Lung microvascular endothelial cell (primary cell): ENCODE data around the gene SLC26A11. TPM values are rescaled to one million over a fixed set of nuclear protein-coding genes. Genes with fewer than 3 reads are reported as not detected.

Source experiments
- DNase-seq, 2 donors: peaks; one replicate each; pipeline versions ENCODE4 v3.0.0 to v3.0.0-alpha.2; 2010; ENCODE audit warnings: low read depth in 2 of 2
- total RNA-seq: library from RNA; depleted of rRNA; stranded (reverse); fragments of >200 nt; gene quantifications from 2 replicates; pipeline ENCODE4 v1.2.1, GENCODE V29; 2014

SLC26A11 gene
- total RNA-seq, 1 donor from 2014 or later = 8.1 TPM

DNA sequence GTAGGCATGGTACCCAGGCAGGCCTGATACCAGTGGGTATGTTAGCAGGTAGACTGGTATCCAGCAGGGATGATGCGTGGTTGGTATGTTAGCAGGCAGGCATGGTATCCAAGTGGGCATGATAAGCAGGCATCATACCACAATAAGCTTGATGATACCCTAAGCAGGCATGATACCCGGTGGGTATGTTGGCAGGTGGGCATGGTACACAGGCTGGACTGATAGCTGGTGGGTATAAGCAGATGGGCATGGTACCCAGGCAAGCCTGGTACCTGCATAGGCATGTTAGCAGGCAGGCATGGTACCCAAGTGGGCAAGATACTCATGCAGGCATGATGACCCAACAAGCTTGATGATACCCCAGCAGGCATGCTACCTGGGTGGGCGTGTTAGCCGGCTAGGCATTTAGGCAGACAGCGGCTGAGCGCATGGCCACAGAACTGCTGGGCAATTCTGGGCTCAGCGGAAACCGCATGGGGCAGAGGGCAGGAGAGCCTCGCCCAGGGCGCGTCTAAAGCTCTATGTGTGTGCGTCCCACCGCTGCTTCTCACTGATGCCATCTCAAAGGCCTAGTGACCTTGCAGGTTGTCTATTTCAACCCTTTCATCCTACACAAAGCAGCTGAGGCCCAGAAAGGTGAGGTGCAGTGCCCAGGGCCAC lies 2.4 kb upstream of the SLC26A11 start:
- DNase-seq = no peak

DNA sequence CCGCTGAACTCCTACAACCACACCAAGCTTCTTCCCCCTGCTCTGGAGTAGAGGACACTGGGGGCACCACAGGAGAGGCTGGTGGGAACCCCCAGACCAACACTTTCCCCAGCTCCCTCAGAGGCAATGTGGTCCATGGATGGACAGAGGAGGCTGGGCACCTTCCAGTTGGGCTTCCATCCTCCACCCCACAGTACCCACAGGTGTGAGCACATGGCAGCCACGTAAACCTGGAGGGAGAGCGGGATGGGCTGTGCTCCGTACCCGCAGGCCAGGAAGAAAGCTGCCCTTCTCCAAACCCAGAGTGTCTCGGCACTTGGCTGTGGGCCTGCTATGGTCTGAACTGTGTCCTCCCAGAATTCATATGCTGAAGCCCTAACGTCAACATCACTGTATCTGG lies 1.8 kb upstream of the SLC26A11 start:
- DNase-seq = no peak

GRCh38 chr17:80219013-80219762 lies 1.0 kb upstream of the SLC26A11 start:
- peak; percentile 11 to 71 for DNase-seq

- DNase-seq = no peak
Measured at GRCh38 chr17:80219763-80220053, 519 bp upstream of the SLC26A11 start.

GRCh38 chr17:80220736-80221215 lies 549 bp downstream of the SLC26A11 start:
- DNase-seq = peak; percentile 12 to 46

- DNase-seq = no peak
Measured at GRCh38 chr17:80221351-80222105, 1.3 kb downstream of the SLC26A11 start.

GRCh38 chr17:80222376-80223141 lies 2.3 kb downstream of the SLC26A11 start:
- DNase-seq = no peak

- DNase-seq = no peak
Measured at GRCh38 chr17:80223142-80223815, 3.1 kb downstream of the SLC26A11 start.

GRCh38 chr17:80223838-80224497 lies 3.7 kb downstream of the SLC26A11 start:
- no peak for DNase-seq

DNA sequence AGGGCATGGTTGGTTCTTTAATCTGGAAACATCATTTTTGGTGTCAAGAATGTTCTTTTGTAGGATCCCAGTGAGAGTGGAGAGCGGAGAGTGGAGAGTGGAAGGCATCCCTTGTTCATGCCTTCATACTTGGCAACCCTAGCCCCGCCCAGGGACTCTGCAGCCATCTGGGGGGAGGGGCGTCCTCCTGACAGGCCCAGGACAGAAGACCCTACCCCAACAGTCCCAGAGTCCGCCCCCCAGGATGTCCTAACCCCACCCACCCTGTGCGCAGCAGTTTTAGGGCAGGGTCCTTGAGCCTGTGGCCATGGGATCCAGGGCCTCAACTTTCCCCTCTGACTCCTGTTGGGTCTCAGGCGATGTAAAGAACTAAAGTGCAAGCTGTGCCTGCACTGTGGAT lies 4.5 kb downstream of the SLC26A11 start:
- DNase-seq = no peak

- no peak for DNase-seq
Measured at GRCh38 chr17:80225230-80225629, 5.0 kb downstream of the SLC26A11 start.

- no peak for DNase-seq
Measured at GRCh38 chr17:80227156-80227555, 6.9 kb downstream of the SLC26A11 start.

GRCh38 chr17:80227666-80228065 lies 7.4 kb downstream of the SLC26A11 start:
- DNase-seq = no peak

DNA sequence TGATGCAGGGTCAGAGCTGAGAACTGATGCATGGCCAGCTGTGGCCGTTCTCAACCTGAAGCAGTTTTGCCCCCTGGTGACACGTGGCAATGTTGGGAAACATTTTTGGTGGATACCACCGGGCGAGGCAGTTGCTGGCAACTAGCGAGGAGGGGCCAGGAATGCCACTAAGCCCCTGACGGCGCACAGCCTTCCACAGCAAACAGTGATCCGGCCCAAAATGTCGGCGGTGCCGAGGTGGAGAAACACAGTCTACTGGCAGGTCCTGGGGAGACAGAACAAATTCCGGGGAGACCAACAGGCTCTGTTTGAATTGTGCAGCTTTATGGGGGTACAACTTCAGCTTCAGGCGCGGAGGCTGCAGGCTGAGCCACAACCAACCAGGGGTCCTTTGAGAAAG lies 8.2 kb downstream of the SLC26A11 start:
- no peak for DNase-seq

GRCh38 chr17:80229011-80229410 lies 8.8 kb downstream of the SLC26A11 start:
- no peak for DNase-seq

DNA sequence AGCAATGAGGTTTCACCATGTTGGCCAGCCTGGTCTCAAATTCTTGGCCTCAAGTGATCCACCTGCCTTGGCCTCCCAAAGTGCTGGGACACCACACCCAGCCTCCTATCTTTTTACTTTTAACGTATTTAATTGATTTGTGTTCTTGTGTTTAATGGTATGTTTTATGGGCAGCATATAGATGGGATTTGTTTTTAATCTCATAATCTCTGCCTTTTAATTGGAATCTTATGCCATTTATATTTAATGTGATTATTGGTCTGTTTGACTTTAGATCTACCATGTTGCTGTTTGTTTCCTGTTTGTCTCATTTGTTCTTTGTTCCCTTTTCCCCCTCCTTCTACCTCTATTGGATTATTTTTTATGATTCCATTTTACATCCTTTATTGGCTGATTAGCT lies 12.2 kb downstream of the SLC26A11 start:
- DNase-seq = no peak

DNA sequence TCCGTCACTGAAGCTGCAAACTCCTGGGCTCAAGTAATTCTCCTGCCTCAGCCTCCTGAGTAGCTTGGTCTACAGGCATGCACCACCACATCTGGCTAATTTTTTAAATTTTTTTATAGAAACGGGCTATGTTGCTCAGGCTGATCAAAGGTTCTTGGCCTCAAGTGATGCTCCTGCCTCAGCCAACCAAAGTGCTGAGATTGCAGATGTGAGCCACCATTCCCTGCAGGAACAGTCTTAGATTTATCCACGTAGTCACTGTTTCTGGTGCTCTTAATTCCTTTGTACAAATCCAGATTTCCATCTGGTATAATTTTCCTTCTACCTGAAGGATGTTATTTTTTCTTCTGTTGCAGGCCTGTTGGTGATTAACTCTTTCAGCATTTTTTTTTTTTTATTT lies 13.0 kb downstream of the SLC26A11 start:
- no peak for DNase-seq

DNA sequence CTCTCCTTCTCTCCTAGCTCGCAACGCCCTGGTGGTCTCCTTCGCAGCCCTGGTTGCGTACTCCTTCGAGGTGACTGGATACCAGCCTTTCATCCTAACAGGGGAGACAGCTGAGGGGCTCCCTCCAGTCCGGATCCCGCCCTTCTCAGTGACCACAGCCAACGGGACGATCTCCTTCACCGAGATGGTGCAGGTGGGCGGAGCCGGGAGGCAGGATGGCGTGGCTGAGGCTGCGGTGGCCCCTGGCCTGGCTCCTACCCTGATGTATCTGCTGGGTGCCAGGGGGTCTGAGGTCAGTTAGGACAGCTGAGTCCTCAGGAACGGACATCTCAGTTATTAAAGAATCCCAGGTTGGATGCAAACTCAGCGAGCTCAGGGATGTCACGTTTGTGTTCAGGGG lies 16.7 kb downstream of the SLC26A11 start:
- no peak for DNase-seq

DNA sequence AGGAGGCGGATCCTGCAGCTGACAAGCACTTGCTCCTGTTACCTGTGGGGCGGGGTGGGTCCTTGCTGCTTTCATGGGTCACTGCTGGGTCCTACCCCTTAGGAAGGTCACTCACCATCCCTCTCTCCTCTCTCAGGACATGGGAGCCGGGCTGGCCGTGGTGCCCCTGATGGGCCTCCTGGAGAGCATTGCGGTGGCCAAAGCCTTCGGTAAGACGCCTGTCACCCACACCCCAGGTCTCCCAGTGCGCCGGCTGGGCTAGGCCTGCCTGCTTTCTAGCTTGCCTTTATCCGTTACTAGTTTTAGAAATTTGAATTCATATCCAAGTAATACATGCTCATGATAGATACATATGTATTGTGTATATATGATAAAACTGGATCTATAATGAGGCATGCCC lies 17.2 kb downstream of the SLC26A11 start:
- DNase-seq = no peak

- DNase-seq = no peak
Measured at GRCh38 chr17:80242505-80242904, 22.3 kb downstream of the SLC26A11 start.
